ENCODE results near the gene LHX1.

The LHX1 gene

DNA sequence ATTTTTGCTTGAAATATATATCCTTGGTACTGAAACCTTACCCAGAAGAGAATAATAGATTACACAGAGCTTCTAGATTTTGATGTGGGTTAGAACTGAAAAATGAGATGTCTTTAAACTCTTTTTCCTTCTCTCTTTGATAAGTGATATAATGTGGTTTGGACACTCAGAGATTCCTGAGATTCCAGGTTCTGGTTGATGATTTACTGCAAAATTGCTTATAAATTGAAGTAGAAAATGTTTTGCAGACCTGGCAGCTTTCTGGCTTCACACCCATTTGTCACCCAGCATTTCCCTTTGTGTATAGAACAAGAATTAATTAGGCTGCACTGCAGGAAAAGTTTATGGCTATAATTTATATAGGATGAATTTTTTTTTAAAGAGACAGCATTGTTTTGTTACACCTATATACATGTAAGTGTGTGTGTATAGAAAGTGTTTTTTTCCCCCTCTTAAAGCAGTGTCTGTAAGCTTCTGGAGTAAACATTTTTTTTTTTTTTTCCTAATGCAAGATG, 35.0 kb downstream of the LHX1 start:
- no peak for DNase-seq (ENCODE audit: low read depth)

GRCh38 chr17:36972905-36973304, 35.6 kb downstream of the LHX1 start:
- no peak for DNase-seq (ENCODE audit: low read depth)

- no peak for DNase-seq (ENCODE audit: low read depth)
Measured at GRCh38 chr17:36975922-36976515, 38.7 kb downstream of the LHX1 start.

GRCh38 chr17:36977066-36977465, 39.8 kb downstream of the LHX1 start:
- no peak for DNase-seq (ENCODE audit: low read depth)

DNA sequence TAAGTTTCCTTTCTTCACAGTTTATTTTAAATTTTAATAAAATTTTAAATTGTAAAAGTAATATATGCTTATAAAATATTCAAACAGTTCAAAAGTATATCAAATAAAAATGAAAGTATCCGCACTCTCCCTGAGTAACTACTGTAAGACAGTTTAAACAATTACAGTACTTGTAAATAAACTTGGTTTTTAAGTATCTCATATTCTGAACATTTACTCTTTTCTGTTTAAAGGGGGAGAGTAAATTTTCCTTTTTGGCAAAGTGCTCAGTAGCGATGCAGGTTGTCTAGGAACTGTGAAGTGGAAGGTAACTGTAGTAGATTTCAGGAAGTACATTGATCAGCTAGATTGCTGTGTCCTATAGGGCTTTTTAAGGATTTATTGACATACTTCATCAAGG, 40.3 kb downstream of the LHX1 start:
- DNase-seq (ENCODE audit: low read depth) = no peak

GRCh38 chr17:36978810-36979564, 41.7 kb downstream of the LHX1 start:
- DNase-seq (ENCODE audit: low read depth) = no peak

DNA sequence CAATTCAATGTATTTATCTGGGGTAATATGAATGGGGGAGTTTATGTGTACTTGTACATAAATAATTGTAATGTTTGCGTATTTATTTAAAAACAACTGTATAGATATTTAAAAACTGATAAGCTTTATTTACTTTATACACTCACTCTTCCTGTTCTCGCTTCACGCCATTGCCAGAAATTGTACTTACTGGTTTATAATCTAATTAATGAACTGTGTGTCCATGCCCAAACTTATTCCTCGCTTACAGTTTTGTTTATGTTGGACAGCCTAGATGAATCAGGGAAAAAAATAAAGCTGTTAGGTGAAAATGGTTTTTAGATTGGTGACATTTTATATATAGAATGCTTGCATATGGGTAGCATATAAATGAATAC, 42.3 kb downstream of the LHX1 start:
- DNase-seq (ENCODE audit: low read depth) = no peak

DNA sequence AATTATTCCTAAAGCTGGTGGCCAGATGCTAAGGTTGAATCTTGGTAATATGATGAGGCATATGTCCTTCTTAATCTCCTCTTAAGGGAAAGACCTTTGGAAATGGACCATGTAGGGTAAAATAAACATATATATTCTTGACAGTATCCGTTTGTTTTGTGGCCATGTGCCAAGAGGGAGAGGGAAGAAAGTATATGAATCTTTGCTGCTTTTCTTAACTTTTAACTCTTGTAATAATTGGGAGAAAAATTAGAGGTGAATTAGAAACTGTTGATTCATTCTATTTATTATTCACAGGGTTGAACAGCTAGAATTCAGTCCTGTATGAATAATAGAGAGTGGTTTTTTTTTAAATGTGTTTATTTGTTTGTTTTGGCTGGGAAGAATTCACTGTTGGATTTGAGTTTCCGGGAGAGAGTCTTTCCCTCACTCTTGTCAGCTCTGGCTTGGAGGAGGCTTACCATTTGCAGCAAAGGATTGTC, 43.0 kb downstream of the LHX1 start:
- no peak for DNase-seq (ENCODE audit: low read depth)

GRCh38 chr17:36983618-36984017, 46.3 kb downstream of the LHX1 start:
- DNase-seq (ENCODE audit: low read depth) = no peak

DNA sequence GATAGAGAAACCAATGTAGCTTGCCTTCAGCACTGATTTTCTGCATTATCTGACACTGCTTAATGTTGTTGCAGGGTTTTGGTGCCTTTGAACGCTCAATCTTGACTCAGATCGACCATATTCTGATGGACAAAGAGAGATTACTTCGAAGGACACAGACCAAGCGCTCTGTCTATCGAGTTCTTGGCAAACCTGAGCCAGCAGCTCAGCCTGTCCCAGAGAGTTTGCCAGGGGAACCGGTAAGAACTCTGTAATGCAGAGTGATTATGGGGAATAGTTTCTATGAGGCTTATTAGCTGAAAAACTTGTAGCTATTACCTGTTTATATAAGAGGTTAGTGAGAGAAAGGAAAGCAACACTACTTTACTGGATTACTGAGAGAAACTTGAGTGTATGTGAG, 51.9 kb downstream of the LHX1 start:
- DNase-seq (ENCODE audit: low read depth) = no peak

- DNase-seq (ENCODE audit: low read depth) = no peak
Measured at GRCh38 chr17:36992701-36993100, 55.4 kb downstream of the LHX1 start.

DNA sequence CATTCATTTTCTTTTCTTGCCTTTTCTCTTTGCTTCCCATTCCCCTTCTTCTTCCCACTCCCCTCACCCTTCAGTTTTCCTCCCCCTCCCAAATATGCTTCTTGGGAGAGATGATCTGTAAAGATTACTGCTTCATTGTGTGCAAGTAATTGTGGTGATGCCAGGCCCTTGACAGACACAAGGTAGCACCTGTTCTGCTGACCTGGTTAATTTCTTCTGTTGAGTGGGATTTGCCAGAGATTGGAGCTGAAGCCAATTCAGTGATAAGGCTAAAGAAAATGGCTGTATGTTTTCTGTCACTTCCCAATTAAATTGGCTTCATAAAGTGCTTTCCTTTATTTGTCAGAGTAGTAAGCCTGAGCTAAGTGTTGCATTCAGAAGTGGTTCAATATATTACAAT, 56.0 kb downstream of the LHX1 start:
- DNase-seq (ENCODE audit: low read depth) = no peak
